ENCODE measurements around the gene KCNG4. TPM values are rescaled to one million over a fixed set of nuclear protein-coding genes. Genes with fewer than 3 reads are reported as not detected.

The KCNG4 gene
- total RNA-seq, 1 experiment from 2014 or later, result not detected

DNA sequence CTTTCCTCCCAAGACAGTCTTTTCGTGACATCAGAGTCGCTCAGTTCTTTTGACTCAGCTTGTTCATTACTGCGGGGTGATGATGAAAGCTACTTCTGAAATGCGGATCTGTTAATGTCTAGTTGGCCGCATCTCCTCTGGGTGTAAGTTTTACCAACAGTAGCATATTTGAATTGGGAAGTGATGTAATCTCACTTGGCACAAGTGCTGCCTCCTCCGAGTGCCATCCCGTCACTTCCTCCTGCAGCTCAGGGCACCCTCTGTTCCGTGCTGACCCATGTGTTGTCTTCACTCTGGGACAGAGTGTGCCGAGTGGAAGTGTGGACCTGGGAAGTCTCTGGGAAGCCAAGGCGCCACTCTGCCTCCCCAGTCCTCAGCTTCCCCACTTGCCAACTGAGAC lies 40.0 kb downstream of the KCNG4 start:
- H3K27me3 ChIP-seq (replicated peaks), result no peaks in the 10 kb centered on the region
- no peaks in the 10 kb centered on the region for H3K9me3 ChIP-seq (replicated peaks)
- no peak overlapping the region for H3K4me3 ChIP-seq
- no peaks in the 10 kb centered on the region for H3K36me3 ChIP-seq
- peaks cover 10% of the 10 kb centered on the region for H3K4me1 ChIP-seq (replicated peaks)
- DNase-seq (ENCODE audit: low read depth in 1 of 2, low spot score in 2 of 2), result no peak
- H3K27ac ChIP-seq, result no peak overlapping the region

DNA sequence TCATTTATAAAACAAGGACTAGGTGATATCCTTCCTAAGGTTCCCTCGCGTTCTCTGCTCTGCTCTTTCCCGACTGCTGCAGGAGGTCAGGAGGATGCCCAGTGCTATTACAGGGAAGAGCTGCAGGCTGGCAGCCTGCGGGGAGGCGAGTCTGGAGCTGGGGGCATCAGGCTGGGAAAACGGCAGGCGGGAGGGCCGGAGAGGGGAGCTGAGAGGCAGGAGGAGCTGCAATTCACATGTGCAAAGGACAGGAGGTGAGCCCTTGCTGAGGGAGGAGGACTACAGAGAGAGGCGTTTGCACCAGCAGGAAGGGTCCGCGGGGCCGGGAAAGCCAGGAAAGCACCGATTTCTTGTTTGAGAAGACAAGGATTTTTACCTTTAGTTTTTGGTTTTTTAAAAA lies 40.7 kb downstream of the KCNG4 start:
- peaks cover 10% of the 10 kb centered on the region for H3K4me1 ChIP-seq (replicated peaks)
- H3K36me3 ChIP-seq, result no peaks in the 10 kb centered on the region
- no peaks in the 10 kb centered on the region for H3K27me3 ChIP-seq (replicated peaks)
- no peaks in the 10 kb centered on the region for H3K9me3 ChIP-seq (replicated peaks)
- H3K4me3 ChIP-seq, result no peak overlapping the region
- H3K27ac ChIP-seq, result no peak overlapping the region
- DNase-seq (ENCODE audit: low read depth in 1 of 2, low spot score in 2 of 2), result no peak

DNA sequence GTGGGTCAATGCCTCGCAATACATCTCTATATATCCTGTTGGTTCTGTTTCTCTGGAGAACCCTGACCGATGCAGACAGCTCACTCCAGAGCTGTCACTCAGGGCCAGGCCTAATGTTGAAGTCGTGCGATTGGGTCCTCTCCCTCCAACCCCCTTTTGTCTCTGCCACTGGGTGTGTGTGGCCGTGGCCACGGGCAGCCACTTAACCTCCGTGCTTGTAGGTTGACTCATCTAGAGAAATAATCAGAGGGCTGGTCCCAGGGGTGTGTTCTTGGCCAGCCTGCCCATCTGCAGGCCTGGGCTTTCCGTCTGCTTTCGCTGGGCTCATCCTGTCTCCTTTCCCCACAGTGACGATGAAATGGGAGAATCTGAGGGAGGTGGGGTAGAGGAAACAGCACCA lies 41.4 kb downstream of the KCNG4 start:
- H3K27ac ChIP-seq, result no peak overlapping the region
- no peaks in the 10 kb centered on the region for H3K9me3 ChIP-seq (replicated peaks)
- no peaks in the 10 kb centered on the region for H3K36me3 ChIP-seq
- peak; percentile 83 to 91 for DNase-seq (ENCODE audit: low read depth in 1 of 2, low spot score in 2 of 2)
- peaks cover 10% of the 10 kb centered on the region for H3K4me1 ChIP-seq (replicated peaks)
- H3K27me3 ChIP-seq (replicated peaks), result no peaks in the 10 kb centered on the region
- H3K4me3 ChIP-seq, result no peak overlapping the region

DNA sequence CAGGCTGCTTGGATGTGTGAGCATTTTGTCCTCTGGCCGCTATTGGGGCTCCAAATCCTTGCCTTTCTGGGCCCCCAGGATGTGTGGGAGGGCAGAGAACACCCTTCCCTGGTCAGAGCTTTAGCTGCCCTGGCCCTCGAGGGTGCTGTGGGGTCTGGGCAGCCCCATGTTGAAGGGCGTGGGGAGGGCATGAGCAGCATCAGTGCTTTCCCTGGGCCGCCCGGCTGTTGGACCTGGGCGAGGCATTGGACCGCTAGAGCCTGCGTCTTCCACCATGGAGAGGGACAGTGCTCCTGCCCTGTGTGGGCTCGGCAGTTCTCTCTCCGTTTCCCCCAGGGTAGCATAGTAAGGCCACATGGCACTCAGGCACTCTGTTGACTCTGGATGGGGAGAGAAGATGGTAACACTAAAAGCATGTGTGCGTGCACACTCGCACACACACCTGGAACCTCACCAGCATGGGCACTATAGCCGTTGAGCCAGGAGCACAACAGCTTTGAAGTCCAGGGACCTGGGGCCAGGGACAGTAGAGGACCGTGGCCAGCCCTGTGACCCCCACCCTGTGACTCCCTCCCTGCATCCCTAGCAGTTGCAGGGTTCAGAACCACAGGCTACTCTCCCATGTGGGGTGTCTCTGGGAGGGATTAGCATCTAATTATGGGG lies 42.2 kb downstream of the KCNG4 start:
- Histone ChIP-seq H3K36me3 (no peaks in the 10 kb centered on the region), H3K4me3 (no peak overlapping the region), H3K4me1 (replicated peaks) (peaks cover 10% of the 10 kb centered on the region), H3K27me3 (replicated peaks) (no peaks in the 10 kb centered on the region), H3K27ac (no peak overlapping the region), H3K9me3 (replicated peaks) (no peaks in the 10 kb centered on the region)
- no peak for DNase-seq (ENCODE audit: low read depth in 1 of 2, low spot score in 2 of 2)

DNA sequence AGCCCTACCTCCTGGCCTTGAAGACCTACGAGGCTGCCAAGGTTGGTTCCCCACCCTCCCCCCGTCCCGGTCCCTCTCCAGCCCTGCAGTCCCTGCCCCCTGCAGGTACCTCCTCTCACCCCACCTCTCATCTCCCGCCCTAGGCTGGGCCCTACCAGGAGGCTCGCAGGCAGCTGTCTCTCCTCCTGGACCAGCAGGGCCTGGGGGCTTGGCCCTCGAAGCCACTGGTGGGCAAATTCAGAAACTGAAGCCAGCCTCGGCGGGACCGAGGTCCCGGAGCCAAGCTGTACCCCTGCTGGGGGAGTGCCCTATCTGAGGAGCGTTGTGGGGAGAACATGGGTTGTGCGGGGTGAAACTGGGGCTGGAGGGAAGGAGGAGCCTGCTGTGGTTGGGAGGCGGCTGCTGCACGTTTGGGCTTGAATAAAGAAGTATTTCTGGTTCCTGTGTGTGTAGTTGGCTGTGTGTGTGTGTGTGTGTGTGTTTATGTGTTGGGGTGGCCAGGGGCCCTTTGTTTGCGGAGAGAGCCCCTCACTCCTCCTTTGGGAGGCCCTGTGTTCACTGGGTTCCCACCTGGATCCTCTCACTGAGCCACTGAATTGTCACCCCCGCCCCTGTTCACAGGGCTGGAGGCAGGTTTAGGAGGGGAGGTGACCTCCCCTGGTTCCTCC lies 43.0 kb downstream of the KCNG4 start:
- H3K4me3 ChIP-seq, result no peak overlapping the region
- no peaks in the 10 kb centered on the region for H3K9me3 ChIP-seq (replicated peaks)
- DNase-seq (ENCODE audit: low read depth in 1 of 2, low spot score in 2 of 2), result no peak

DNA sequence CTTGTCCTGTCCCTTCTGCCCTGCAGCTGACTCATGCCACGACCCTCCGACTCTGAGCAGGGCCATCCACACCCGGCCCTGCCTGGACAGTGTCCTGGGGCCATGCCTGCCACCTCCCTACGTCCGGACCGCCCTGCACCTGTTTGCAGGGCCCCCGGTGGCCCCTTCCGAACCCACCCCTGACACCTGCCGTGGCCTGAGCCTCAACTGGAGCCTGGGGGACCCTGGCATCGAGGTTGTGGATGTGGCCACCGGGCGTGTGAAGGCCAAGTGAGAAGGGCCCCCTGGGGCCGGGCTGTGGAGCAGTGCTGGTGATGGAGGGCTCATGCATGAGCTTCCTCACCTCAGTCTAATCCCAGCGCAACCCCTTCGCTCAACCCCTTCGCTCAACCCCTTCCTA lies 43.7 kb downstream of the KCNG4 start:
- Histone ChIP-seq H3K9me3 (replicated peaks) (no peaks in the 10 kb centered on the region), H3K4me3 (no peak overlapping the region), H3K36me3 (no peaks in the 10 kb centered on the region), H3K4me1 (replicated peaks) (peaks cover 10% of the 10 kb centered on the region), H3K27me3 (replicated peaks) (no peaks in the 10 kb centered on the region), H3K27ac (no peak overlapping the region)
- no peak for DNase-seq (ENCODE audit: low read depth in 1 of 2, low spot score in 2 of 2)

More for the DNA sequence above, 43.0 kb downstream of the KCNG4 start:
- Histone ChIP-seq H3K27me3 (replicated peaks) (no peaks in the 10 kb centered on the region), H3K27ac (no peak overlapping the region), H3K36me3 (no peaks in the 10 kb centered on the region), H3K4me1 (replicated peaks) (peaks cover 10% of the 10 kb centered on the region)

DNA sequence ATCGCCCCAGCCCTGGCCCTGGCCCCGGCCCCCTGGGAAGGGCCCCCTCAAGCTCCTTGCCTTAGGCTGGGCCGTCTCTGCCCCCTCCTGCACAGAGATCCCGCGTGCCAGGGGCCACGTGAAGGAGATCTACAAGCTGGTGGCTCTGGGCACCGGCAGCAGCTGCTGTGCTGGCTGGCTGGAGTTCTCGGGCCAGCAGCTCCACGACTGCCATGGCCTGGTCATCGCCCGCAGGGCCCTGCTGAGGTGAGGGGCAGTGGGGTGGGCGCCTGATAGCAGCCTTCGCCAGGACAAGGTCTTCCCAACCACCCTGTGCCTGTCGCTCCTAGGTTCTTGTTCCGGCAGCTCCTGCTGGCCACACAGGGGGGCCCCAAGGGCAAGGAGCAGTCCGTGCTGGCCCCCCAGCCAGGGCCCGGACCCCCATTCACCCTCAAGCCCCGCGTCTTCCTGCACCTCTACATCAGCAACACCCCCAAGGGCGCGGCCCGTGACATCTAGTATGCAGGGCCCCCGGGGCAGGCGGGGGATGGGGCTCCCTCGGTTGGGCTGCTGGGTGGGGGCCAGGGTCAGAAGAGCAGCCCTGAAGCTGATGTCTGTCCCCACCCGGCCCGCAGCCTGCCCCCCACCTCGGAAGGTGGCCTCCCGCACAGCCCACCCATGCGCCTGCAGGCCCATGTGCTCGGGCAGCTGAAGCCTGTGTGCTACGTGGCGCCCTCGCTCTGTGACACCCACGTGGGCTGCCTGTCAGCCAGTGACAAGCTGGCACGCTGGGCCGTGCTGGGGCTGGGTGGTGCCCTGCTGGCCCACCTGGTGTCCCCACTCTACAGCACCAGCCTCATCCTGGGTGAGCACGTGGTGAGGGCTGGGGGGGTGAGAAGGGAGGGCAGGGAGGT lies 44.4 kb downstream of the KCNG4 start:
- DNase-seq (ENCODE audit: low read depth in 1 of 2, low spot score in 2 of 2), result no peak
- H3K27ac ChIP-seq, result no peak overlapping the region
- no peaks in the 10 kb centered on the region for H3K27me3 ChIP-seq (replicated peaks)
- H3K9me3 ChIP-seq (replicated peaks), result no peaks in the 10 kb centered on the region
- H3K4me1 ChIP-seq (replicated peaks), result peaks cover 10% of the 10 kb centered on the region
- H3K36me3 ChIP-seq, result no peaks in the 10 kb centered on the region
- no peak overlapping the region for H3K4me3 ChIP-seq

DNA sequence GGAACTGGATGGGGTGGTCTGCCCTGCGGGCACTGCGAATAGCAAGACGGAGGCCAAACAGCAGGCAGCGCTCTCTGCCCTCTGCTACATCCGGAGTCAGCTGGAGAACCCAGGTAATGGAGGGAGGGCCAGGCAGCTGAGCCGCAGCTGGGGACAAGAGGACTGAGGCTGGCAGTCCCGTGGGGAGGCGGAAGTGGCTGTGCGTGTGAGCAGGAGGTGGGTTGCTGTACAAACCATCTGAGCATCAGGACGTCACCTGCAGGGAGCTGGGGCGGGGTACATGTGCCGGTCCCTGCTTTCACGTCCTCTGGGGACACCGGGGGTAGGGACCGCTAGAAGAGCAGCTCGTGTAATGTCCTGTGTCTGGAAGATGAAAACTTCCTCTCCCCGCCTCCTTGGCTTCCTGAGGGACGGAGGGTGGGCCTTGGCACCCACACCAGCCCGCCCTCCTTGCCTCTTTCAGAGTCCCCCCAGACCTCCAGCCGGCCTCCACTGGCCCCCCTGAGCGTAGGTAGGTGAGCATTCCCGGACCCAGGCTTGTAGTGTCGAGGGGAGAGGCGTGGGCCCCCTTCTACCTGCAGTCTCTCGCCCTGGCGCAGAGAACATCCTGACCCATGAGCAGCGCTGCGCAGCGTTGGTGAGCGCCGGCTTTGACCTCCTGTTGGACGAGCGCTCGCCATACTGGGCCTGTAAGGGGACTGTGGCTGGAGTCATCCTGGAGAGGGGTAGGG lies 45.2 kb downstream of the KCNG4 start:
- DNase-seq (ENCODE audit: low read depth in 1 of 2, low spot score in 2 of 2), result no peak
- H3K27ac ChIP-seq, result no peak overlapping the region
- no peak overlapping the region for H3K4me3 ChIP-seq
- no peaks in the 10 kb centered on the region for H3K9me3 ChIP-seq (replicated peaks)
- no peaks in the 10 kb centered on the region for H3K36me3 ChIP-seq
- H3K4me1 ChIP-seq (replicated peaks), result peaks cover 10% of the 10 kb centered on the region
- H3K27me3 ChIP-seq (replicated peaks), result no peaks in the 10 kb centered on the region

DNA sequence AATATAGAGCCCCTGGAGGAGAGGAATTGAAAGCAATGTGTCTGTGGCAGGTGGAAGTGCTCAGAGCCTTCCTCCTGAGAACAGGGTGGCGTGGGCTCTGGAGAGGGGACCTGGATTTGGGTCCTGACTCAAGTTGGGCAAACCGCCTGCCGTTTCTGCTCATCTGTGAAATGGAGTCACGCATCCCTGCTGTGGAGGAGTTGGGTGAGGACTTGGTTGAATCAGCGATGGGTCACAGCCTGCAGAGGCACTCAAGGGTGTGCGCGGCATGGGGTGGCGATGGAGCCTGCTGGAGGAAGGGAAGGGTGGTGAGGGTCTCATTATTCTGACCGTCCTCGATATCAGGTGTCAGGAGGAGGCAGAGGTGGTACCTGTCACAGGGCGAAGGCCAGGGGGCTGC lies 45.8 kb downstream of the KCNG4 start:
- H3K27me3 ChIP-seq (replicated peaks), result no peaks in the 10 kb centered on the region
- peaks cover 10% of the 10 kb centered on the region for H3K4me1 ChIP-seq (replicated peaks)
- no peaks in the 10 kb centered on the region for H3K9me3 ChIP-seq (replicated peaks)
- no peak overlapping the region for H3K4me3 ChIP-seq
- DNase-seq (ENCODE audit: low read depth in 1 of 2, low spot score in 2 of 2), result no peak
- H3K36me3 ChIP-seq, result no peaks in the 10 kb centered on the region
- no peak overlapping the region for H3K27ac ChIP-seq

DNA sequence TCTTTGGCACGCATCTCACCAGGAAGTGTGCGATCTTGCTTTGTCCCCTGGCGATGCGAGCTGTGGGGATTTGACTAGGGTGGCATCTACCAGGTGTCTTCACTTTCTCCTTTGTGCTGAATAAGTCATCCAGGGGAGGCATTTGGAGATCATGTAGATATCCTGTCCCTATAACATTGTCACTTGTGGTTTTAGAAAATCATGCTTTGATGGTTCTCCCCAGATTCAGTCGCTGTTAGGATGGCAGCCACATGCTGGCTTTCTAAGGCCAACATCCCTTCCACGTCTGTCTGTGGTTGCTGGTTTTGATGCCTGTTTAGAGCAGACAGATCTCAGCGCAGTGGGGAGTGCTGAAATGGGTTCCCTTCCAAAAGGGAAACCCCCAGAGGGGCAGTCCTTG lies 46.3 kb downstream of the KCNG4 start:
- no peak overlapping the region for H3K4me3 ChIP-seq
- peaks cover 5% of the 10 kb centered on the region; the same call in 1 of the 2 replicates for H3K4me1 ChIP-seq (replicated peaks)
- no peak for DNase-seq (ENCODE audit: low read depth in 1 of 2, low spot score in 2 of 2)
- no peaks in the 10 kb centered on the region for H3K36me3 ChIP-seq
- H3K27ac ChIP-seq, result no peak overlapping the region
- no peaks in the 10 kb centered on the region for H3K9me3 ChIP-seq (replicated peaks)
- H3K27me3 ChIP-seq (replicated peaks), result no peaks in the 10 kb centered on the region

DNA sequence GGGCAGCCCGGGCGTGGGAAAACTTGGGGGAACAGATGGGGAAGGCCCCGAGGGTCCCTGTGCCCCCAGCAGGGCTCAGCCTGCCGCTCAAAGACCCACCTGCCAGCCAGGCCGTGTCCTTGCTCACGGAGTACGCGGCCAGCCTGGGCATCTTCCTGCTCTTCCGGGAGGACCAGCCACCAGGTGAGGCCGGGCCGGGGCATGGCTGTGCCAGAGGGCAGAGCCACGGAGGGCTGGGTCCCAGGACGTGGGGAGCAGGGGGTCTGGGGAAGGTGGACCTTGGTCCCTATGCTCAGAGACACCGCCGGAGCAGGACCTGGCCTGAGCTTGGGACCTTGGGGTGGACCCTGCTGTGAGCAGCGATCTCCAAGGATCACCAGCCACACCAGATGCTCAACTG lies 48.3 kb downstream of the KCNG4 start:
- Histone ChIP-seq H3K27ac (no peak overlapping the region), H3K9me3 (replicated peaks) (no peaks in the 10 kb centered on the region), H3K4me1 (replicated peaks) (no peaks in the 10 kb centered on the region), H3K4me3 (no peak overlapping the region), H3K36me3 (peaks cover 3% of the 10 kb centered on the region; the same call in 1 of the 2 replicates), H3K27me3 (replicated peaks) (no peaks in the 10 kb centered on the region)
- DNase-seq (ENCODE audit: low read depth in 1 of 2, low spot score in 2 of 2), result no peak

DNA sequence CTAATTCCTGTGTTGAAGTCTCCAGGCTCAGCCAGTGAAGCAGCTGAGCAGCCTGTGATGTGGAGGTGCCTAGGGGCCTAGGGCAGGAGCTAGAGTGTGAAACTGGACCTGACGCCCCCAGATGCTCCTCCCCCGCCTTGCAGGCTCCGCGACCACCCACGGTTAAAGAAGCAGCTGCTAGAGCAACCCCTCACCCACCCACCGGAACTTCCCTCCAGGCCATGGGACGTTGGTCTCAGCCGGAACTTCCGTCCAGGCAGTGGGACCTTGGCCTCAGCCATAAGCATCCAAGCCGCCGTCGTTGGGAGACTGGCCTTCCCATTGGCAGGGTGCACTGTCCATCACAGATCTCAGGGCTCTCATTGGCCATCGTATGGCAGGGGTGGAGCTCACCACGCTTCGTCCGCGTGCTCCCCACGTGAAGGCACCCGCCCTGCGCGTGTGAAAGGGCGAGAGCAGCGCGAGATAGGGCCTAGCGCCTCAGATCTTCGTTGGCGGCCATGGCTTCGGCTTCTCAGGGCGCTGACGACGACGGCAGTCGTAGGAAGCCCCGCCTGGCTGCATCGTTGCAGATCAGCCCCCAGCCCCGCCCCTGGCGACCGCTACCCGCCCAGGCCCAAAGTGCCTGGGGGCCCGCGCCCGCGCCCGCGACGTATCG lies 49.0 kb downstream of the KCNG4 start, which contains the start of gene ADAD2:
Gene ADAD2, plus strand, starts transcription at position 427 of the 658 bp plus-strand sequence. Its CDS starts 74 bp downstream, at position 501.
- Histone ChIP-seq H3K4me1 (replicated peaks) (peaks cover 2% of the 10 kb centered on the region), H3K36me3 (peaks cover 3% of the 10 kb centered on the region; the same call in 1 of the 2 replicates), H3K4me3 (no peak within 1 kb of the TSS), H3K27ac (no peak within 1 kb of the TSS), H3K27me3 (replicated peaks) (no peaks in the 10 kb centered on the region), H3K9me3 (replicated peaks) (no peaks in the 10 kb centered on the region)
- no peak for DNase-seq (ENCODE audit: low read depth in 1 of 2, low spot score in 2 of 2)

All from SJSA1 (cell line).